AG04449 (cell line): ENCODE measurements around the gene BDKRB1.
A peak's percentile ranks its signal among the peaks of the same experiment; 100 is the strongest.

Source experiments
- CTCF ChIA-PET: fragments of 350-600 bp; formaldehyde crosslinking; extraction: SDS; loops from one replicate; lab custom pipeline; 2021; ENCODE audit warnings: antibody characterized with exemption; lab: Yijun Ruan, JAX
- POLR2A ChIA-PET: fragments of 400-600, 350-600 bp; formaldehyde crosslinking; extraction: SDS; loops from one replicate; lab custom pipeline; 2020; ENCODE audit warnings: antibody characterized with exemption, inconsistent platforms; lab: Yijun Ruan, JAX
- DNase-seq: peaks from one replicate; pipeline ENCODE4 v3.0.0-alpha.2; 2010; ENCODE audit warnings: low read depth, low spot score
- H3K4me3 ChIP-seq: 2 replicates; pipeline ENCODE4 v1.5.1; 2011; ENCODE audit warnings: low read depth, mild to moderate bottlenecking, control low read depth, low read length
- TF ChIP-seq, protein P1 (sequence below): IDR thresholded peaks from one replicate; pipeline ENCODE4 v1.5.1; 2011; ENCODE audit warnings: mild to moderate bottlenecking, moderate library complexity, low read length, control low read depth, inconsistent platforms; ENCODE audit not compliant: insufficient read depth; ENCODE audit errors: missing control alignments

BDKRB1 gene

DNA sequence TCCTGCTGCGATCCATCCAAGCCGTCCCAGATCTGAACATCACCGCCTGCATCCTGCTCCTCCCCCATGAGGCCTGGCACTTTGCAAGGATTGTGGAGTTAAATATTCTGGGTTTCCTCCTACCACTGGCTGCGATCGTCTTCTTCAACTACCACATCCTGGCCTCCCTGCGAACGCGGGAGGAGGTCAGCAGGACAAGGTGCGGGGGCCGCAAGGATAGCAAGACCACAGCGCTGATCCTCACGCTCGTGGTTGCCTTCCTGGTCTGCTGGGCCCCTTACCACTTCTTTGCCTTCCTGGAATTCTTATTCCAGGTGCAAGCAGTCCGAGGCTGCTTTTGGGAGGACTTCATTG lies 8.2 kb downstream of the BDKRB1 start:
- POLR2A ChIA-PET = no interaction called here
- CTCF ChIA-PET = interaction anchor here (2.9 to 9.1 kb wide), 3 partner anchors 8 to 161 kb away, joined by 20 to 111 read pairs (median 98); partner anchors contain the start of gene BDKRB1
- TF ChIP-seq, protein P1, sequence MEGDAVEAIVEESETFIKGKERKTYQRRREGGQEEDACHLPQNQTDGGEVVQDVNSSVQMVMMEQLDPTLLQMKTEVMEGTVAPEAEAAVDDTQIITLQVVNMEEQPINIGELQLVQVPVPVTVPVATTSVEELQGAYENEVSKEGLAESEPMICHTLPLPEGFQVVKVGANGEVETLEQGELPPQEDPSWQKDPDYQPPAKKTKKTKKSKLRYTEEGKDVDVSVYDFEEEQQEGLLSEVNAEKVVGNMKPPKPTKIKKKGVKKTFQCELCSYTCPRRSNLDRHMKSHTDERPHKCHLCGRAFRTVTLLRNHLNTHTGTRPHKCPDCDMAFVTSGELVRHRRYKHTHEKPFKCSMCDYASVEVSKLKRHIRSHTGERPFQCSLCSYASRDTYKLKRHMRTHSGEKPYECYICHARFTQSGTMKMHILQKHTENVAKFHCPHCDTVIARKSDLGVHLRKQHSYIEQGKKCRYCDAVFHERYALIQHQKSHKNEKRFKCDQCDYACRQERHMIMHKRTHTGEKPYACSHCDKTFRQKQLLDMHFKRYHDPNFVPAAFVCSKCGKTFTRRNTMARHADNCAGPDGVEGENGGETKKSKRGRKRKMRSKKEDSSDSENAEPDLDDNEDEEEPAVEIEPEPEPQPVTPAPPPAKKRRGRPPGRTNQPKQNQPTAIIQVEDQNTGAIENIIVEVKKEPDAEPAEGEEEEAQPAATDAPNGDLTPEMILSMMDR = no peak
- no peak for DNase-seq
- H3K4me3 ChIP-seq = no peak overlapping the region

DNA sequence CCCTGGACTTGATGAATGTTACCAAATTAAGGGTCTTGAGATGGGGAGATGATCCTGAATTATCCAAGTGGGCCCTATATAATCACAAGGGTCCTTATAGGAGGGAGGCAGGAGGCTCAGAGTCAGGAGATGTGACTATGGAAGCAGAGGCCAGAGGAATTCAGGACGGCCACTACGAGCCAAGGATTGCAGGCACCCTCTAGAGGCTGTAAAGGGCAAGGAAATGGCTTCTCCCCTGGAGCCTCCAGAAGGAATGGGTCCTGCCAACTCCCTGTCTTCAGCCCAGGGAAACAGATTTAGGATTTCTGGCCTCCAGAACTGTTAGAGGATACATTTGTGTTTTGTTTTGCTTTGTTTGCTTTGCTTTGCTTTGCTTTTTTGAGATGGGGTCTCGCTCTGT lies 8.8 kb downstream of the BDKRB1 start:
- TF ChIP-seq, protein P1 = peak; percentile 54
- DNase-seq = no peak
- no peak overlapping the region for H3K4me3 ChIP-seq
- ChIA-PET CTCF (interaction anchor here (2.9 to 9.1 kb wide), 3 partner anchors 8 to 161 kb away, joined by 20 to 111 read pairs (median 98); partner anchors contain the start of gene BDKRB1), POLR2A (no interaction called here)

DNA sequence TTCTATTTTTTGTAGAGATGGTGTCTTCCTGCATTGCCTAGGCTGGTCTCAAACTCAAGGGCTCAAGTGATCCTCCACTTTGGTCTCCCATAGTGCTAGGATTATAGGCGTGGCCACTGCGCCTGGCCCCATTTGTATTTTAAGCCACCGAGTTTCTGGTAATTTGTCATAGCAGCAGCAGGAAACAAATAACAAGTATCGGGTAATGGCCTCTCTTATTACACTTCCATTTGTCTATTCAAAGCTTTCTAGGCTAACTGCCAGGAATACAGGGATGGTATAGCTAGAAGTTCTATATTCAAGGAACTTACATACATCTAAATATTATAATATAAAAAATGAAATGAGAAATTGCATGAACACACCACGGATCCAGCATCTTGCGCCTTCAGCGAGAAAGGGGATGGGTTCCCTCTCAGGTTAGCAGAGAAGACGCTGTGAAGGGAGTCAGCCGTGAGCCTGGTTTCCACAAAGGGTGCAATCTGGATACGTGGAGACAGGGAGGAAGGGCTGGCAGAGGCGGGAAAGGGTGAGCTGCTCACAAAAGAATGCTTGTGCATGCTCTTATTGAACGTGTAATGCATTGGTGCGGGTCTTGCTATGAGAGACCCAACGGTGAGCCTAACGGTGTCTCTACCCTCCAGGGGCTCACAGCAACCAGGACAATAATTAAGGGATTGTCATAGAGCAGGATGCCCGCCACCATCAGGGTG lies 9.5 kb downstream of the BDKRB1 start:
- TF ChIP-seq, protein P1 = no peak
- H3K4me3 ChIP-seq = no peak overlapping the region
- DNase-seq = no peak
- CTCF ChIA-PET = interaction anchor here (0.6 to 9.1 kb wide), 5 partner anchors 8 to 267 kb away, joined by 3 to 111 read pairs (median 20); partner anchors contain the start of gene BDKRB1
- POLR2A ChIA-PET = no interaction called here

DNA sequence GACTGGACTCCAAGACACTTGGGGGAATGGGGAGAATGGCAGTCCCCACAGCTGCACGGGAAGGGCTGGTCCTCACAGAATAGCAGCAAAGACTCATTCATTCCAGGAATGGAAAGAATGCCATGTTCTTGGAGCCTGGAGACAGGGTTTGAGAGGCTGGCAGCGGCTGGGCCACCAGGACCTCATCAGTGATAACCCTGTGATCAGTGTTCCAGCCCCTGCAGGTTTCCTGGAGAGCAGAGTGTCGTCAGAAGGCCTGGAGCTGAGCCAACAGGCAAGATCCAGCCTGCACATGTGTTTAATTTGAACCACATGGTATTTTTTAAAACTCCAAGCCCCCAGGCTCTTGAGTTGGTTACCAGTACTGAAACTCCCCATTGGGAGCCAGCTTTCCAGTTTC lies 11.3 kb downstream of the BDKRB1 start:
- CTCF ChIA-PET = interaction anchor here (2.7 to 9.0 kb wide), 3 partner anchors 7 to 167 kb away, joined by 16 to 98 read pairs (median 20); partner anchors contain the start of gene BDKRB1
- H3K4me3 ChIP-seq = no peak overlapping the region
- POLR2A ChIA-PET = no interaction called here
- DNase-seq = no peak
- TF ChIP-seq, protein P1 = no peak

GRCh38 chr14:96267916-96268315 lies 11.9 kb downstream of the BDKRB1 start:
- DNase-seq = no peak
- ChIA-PET POLR2A (no interaction called here), CTCF (interaction anchor here (2.7 to 9.0 kb wide), 2 partner anchors 6 to 167 kb away, joined by 16 to 98 read pairs; no protein-coding TSS in a partner anchor)
- TF ChIP-seq, protein P1 = no peak
- H3K4me3 ChIP-seq = no peak overlapping the region
